Stimulated activated CD4-positive, alpha-beta T cell treated with anti-CD3 and anti-CD28 coated beads, Interleukin-1b, Interleukin-23, amount 100 ng/mL, for 48 hours (primary cell): ENCODE data around the gene SP9.
A peak's percentile ranks its signal among the peaks of the same experiment; 100 is the strongest.

Experiments
- DNase-seq: peaks from one replicate; pipeline ENCODE4 v3.0.0-alpha.2; 2020

The SP9 gene

GRCh38 chr2:174333372-174334277 is 1.1 kb upstream of the SP9 start:
- DNase-seq = no peak

- no peak for DNase-seq
These were observed 457 bp upstream of the SP9 start for GRCh38 chr2:174334278-174334715.

- no peak for DNase-seq
These were observed 667 bp downstream of the SP9 start for GRCh38 chr2:174335254-174335987.

- DNase-seq = no peak
These were observed 1.3 kb downstream of the SP9 start for GRCh38 chr2:174335988-174336500.

GRCh38 chr2:174336501-174337336 is 2.0 kb downstream of the SP9 start:
- DNase-seq = no peak

GRCh38 chr2:174337337-174338146 is 2.8 kb downstream of the SP9 start:
- no peak for DNase-seq

GRCh38 chr2:174338147-174338605 is 3.4 kb downstream of the SP9 start:
- DNase-seq = no peak

GRCh38 chr2:174338671-174339560 is 4.2 kb downstream of the SP9 start:
- DNase-seq = no peak

GRCh38 chr2:174339561-174340399 is 5.0 kb downstream of the SP9 start:
- no peak for DNase-seq

- DNase-seq = no peak
These were observed 5.9 kb downstream of the SP9 start for GRCh38 chr2:174340400-174341292.

GRCh38 chr2:174341293-174341994 is 6.7 kb downstream of the SP9 start:
- DNase-seq = peak; percentile 89

- DNase-seq = no peak
These were observed 7.4 kb downstream of the SP9 start for GRCh38 chr2:174341995-174342685.

GRCh38 chr2:174342686-174343342 is 8.1 kb downstream of the SP9 start:
- no peak for DNase-seq

GRCh38 chr2:174343343-174343622 is 8.5 kb downstream of the SP9 start:
- no peak for DNase-seq

- DNase-seq = no peak
These were observed 9.1 kb downstream of the SP9 start for GRCh38 chr2:174343623-174344455.
